Epithelial cell of proximal tubule (primary cell): Measurements from ENCODE around the gene PTPRC. TPM values are rescaled to one million over a fixed set of nuclear protein-coding genes. Genes with fewer than 3 reads are reported as not detected.

ENCODE experiments used
- DNase-seq: peaks from one replicate; pipeline ENCODE4 v3.0.0-alpha.2; 2011; ENCODE audit warnings: low read depth
- H3K4me3 ChIP-seq: 2 replicates; pipeline ENCODE4 v1.5.1; 2011; ENCODE audit warnings: low read depth, mild to moderate bottlenecking, low read length
- total RNA-seq: library from RNA; depleted of rRNA; stranded (reverse); fragments of >200 nt; gene quantifications from 2 replicates; pipeline ENCODE4 v1.2.3, GENCODE V29; 2015
- TF ChIP-seq, protein P1 (sequence below): conservative IDR thresholded peaks from 2 replicates; pipeline ENCODE4 v1.5.1; 2012; ENCODE audit warnings: low read depth, mild to moderate bottlenecking, low read length

PTPRC gene
- total RNA-seq, 1 donor from 2014 or later: not detected

DNA sequence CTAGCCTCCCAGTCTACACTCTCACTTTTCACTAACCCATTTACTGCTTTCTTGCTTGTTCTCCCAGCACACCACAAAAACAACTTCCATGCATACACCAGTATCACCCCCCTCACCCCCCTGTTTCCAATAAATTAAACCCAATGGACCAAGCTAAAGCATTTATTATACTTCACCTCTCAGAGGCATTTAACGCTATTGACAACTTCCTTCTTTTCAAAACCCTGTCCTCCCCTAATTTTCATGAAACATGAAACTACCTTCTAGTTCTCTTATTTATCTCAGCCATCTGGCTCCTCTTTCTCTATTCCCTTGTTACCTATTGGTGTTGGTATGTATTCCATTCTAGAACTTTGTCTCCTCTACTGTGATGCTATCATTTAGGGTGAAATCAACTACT, 32.3 kb downstream of the PTPRC start:
- H3K4me3 ChIP-seq: no peak overlapping the region
- DNase-seq: no peak
- TF ChIP-seq, protein P1, sequence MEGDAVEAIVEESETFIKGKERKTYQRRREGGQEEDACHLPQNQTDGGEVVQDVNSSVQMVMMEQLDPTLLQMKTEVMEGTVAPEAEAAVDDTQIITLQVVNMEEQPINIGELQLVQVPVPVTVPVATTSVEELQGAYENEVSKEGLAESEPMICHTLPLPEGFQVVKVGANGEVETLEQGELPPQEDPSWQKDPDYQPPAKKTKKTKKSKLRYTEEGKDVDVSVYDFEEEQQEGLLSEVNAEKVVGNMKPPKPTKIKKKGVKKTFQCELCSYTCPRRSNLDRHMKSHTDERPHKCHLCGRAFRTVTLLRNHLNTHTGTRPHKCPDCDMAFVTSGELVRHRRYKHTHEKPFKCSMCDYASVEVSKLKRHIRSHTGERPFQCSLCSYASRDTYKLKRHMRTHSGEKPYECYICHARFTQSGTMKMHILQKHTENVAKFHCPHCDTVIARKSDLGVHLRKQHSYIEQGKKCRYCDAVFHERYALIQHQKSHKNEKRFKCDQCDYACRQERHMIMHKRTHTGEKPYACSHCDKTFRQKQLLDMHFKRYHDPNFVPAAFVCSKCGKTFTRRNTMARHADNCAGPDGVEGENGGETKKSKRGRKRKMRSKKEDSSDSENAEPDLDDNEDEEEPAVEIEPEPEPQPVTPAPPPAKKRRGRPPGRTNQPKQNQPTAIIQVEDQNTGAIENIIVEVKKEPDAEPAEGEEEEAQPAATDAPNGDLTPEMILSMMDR: no peak

DNA sequence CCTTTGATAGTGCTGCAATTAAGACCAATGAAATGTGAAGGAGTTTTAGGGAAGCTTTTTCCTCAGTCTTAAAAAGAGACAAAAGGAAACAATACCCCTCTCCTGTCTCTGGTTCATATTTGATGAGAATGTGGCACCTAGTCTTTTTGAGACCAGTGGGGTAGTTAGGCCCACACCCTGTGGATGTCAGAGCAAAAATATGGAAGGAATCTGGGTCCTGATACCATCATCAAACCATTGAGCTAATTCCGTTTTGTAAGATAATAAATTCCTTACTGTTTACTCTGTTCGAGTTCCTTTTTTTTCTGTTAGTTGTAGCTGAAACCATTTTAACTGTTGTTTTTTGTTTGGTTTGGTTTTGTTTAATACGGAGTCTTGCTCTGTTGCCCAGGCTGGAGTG, 33.3 kb downstream of the PTPRC start:
- no peak for DNase-seq
- TF ChIP-seq, protein P1: no peak
- H3K4me3 ChIP-seq: no peak overlapping the region

DNA sequence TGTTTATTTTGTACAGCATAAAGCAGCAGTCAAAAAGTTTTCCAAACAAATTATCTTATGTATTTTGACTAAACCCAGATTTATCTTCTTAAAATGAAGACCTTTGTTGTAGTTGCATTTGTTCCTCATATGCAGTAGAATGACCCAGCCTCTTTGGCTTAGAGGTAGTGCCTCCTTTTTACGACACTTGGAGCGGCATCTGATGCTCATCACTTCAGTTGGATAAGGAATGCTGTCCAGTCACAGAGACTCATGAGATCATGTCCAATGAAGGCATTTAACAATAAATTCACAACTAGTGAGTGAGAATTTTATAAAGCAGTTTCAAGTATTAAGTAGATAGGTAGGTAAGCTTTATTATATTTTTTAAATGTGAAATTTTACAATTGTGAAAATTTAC, 35.2 kb downstream of the PTPRC start:
- H3K4me3 ChIP-seq: no peak overlapping the region
- DNase-seq: no peak
- TF ChIP-seq, protein P1: no peak

DNA sequence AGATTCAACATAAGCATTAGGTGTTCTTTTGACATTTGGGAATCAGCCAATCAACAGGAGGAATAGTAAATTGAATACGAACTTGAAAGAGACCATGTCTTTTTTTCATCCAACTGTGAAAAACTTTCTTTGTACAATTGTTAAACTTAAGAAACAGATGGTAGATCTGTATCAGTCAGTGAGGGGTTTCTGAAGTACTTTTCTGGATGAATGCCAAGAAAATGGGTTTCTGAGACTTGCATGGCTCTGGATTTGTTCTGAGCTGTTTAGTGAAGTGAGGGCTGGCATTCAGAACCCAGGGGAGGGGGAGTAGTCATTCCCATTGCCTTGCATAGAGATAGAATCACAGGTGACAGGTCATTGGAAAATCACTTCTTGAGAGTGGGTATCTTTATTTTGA, 37.4 kb downstream of the PTPRC start:
- DNase-seq: no peak
- TF ChIP-seq, protein P1: no peak
- H3K4me3 ChIP-seq: no peak overlapping the region

DNA sequence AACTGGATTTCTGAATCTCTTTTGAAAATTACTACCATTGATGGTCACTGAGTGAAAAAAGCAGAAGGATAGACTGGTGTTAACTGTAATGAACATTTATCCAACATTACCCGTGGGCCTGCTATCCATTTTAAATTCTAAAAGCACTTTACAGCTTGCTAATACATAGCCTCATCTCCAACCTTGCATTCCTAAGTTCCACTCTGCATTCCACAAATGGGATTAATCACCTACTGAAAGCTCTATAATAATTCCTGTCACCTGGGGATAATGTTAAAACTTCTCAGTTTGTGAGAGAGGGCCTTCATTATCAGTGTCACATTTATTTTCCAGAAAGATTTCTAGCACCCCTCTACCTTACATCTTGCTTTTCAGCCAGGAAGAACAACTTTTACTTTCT, 38.2 kb downstream of the PTPRC start:
- DNase-seq: no peak
- H3K4me3 ChIP-seq: no peak overlapping the region
- TF ChIP-seq, protein P1: no peak

DNA sequence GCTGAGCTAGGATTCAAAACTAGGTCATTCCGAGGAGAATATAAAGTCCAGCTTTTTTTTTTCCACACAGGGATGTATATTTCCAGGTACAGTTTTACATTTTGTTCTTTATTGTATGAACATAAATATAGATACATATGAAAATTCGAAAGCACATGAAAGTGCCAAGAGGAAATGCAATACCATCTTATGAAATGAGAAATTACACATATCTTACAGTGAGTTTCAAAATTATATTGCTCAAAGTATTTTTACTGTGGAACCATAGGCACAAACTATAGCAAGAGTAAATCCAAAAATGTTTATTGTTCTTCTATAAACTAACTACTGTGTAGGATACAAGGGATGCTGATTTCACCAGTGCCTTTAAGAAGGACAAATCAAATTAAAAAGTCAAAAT, 39.0 kb downstream of the PTPRC start:
- TF ChIP-seq, protein P1: no peak
- no peak for DNase-seq
- no peak overlapping the region for H3K4me3 ChIP-seq

DNA sequence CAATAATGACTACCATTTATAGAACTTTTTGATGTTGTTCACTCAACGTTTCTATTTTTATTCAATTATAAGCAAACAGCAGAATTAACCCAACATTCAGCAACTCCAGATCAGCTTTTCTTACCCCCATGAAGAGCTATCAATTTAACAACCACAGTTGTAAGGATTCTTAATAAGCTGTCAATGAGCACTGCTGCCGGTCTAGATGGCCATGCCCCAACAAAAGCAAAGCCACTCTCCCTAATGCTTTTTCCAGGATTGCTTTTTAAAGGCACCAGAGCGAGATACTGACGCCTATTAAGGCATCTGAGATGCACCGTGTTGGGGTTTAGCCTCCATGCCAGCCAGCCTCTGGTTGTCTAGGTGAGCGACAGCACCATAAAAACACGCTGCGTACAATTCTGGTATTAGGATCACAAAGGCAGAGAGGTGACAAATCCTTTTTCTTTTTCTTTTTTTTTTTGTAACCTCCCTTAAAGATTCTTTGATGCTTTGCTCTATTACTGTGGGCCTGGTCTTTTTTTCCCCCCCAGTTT, 39.5 kb downstream of the PTPRC start:
- no peak overlapping the region for H3K4me3 ChIP-seq
- DNase-seq: no peak
- TF ChIP-seq, protein P1: no peak
